AG09319 (cell line): ENCODE data around the gene TBC1D22A.

Experiments
- DNase-seq: peaks from one replicate; pipeline ENCODE4 v3.0.0-alpha.2; 2010; ENCODE audit warnings: low read depth; ENCODE audit errors: extremely low read depth
- TF ChIP-seq, protein P1 (sequence below): IDR thresholded peaks from 2 replicates; pipeline ENCODE4 v1.5.1; 2011; ENCODE audit warnings: low read depth, mild to moderate bottlenecking, inconsistent platforms, low read length, moderate library complexity

Gene TBC1D22A

GRCh38 chr22:47055461-47055860 is 293.0 kb downstream of the TBC1D22A start:
- no peak for DNase-seq
- TF ChIP-seq, protein P1, sequence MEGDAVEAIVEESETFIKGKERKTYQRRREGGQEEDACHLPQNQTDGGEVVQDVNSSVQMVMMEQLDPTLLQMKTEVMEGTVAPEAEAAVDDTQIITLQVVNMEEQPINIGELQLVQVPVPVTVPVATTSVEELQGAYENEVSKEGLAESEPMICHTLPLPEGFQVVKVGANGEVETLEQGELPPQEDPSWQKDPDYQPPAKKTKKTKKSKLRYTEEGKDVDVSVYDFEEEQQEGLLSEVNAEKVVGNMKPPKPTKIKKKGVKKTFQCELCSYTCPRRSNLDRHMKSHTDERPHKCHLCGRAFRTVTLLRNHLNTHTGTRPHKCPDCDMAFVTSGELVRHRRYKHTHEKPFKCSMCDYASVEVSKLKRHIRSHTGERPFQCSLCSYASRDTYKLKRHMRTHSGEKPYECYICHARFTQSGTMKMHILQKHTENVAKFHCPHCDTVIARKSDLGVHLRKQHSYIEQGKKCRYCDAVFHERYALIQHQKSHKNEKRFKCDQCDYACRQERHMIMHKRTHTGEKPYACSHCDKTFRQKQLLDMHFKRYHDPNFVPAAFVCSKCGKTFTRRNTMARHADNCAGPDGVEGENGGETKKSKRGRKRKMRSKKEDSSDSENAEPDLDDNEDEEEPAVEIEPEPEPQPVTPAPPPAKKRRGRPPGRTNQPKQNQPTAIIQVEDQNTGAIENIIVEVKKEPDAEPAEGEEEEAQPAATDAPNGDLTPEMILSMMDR: no peak

DNA sequence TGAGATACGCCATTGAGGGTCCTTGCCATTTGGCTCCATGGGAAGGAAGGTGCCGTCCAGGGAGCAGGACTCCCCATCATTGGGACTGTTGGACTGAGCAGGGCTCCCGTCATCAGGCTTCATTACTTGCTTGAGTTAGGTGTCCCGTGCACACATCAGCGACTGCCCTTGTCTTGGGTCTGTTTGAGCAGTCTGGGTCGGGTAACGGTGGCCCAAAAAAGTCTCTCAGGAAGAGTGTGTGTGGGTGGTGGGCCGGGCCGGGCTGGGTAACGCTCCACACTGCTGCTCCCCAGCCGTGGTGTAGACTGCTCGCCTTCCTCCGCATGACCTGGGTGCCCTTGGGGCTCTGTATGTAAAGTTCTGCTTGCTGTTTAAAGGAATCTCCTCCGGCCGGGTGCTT is 293.5 kb downstream of the TBC1D22A start:
- TF ChIP-seq, protein P1: no peak
- no peak for DNase-seq

DNA sequence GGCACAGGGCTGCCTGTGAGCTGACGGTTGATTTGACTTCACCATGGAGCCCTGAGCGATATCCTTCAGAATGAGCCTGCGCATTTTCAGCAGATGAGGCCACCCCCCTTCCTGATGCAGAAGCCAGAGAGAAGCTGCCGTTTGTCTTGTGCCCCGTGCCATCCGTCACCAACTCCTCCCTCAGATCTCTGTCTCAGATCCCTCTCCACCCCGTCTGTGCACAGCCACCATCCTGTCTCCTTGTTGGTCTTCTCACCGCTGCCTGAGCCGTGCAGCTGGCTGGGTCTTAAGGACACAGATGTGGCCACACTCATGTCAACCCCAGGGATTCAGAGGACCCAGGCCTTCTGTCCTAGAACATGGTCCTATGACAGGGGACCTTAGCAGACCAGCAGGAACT is 293.9 kb downstream of the TBC1D22A start:
- DNase-seq: no peak
- TF ChIP-seq, protein P1: no peak

- DNase-seq: no peak
- TF ChIP-seq, protein P1: no peak
Measured at GRCh38 chr22:47056776-47057470, 294.5 kb downstream of the TBC1D22A start.

DNA sequence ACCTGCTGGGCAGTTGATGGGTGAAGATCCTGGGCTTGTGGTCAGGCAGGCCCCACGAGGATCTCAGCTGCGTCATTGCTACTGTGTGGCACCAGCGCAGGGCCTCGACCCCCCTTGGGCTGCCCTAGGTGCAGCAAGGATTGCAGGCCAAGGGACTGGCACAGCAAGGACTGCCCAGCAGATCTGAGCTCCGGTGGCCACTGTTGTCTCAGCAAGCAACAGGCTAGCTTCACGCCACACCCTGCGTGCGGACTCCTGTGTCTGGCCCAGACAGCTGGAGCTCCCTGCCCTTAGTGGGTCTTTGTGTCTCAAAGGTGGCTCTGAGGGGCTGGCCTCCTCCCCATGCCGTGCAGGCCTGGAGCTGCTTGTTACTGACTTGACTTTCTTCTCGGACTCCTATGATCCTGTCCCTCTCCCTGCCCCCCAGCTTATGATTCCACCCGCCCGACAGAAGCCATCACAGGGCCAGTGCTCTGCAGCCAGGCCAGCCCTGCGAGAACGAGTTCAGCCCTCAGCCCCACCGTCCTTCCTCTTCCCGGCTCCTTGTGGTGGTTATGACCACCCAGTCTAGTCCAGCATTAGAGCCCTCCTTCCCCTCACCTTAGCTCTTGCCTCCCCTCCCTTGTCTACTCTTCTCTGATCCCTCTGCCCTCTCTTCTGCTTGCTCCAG is 295.6 kb downstream of the TBC1D22A start:
- TF ChIP-seq, protein P1: no peak
- DNase-seq: no peak

GRCh38 chr22:47059076-47059475 is 296.6 kb downstream of the TBC1D22A start:
- DNase-seq: no peak
- TF ChIP-seq, protein P1: no peak

DNA sequence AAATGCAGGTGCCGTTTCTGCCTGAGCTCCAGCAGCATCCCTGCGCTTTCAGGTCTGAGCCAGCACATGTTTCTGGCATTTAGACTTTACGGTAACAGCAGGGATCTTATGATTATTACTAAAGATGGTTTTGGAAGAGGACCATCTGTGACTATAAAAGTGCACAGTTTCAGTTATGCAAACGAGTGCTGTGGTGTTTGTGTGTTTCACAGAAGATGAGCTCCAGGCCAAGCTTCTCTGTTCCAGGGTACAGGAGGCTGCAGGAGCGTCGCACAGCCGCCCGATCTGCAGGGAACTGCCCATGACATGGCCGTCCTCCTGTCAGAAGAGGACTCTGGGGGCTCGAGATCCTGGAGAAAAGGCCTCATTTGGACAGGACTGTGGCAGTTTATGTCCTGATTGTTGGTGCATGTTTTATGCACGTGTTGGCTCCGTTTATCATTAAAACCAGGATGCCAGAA is 297.3 kb downstream of the TBC1D22A start:
- TF ChIP-seq, protein P1: no peak
- DNase-seq: no peak
